ENCODE results near the gene OR51B5.
A peak's percentile ranks its signal among the peaks of the same experiment; 100 is the strongest.

GRCh38 chr11:5369789-5370188, 26.5 kb upstream of the OR51B5 start:
- TF ChIP-seq CTCF (conservative IDR thresholded peaks at IDR 0.05; ENCODE audit: low read depth, low read length): peak; percentile 87
- peak; percentile 96 for TF ChIP-seq RAD21 (IDR thresholded peaks at IDR 0.05; ENCODE audit: low read length)
- 0 out of 2 replicates have a peak, but pooled peaks have one; percentile 46 for TF ChIP-seq POLR2A (IDR thresholded peaks at IDR 0.05; ENCODE audit: low read depth, low read length)
- peak; percentile 97 for TF ChIP-seq SMC3 (IDR thresholded peaks at IDR 0.05; ENCODE audit: low read depth, low read length)
- TF ChIP-seq MAFK (IDR thresholded peaks at IDR 0.05; ENCODE audit: low read depth, low read length): peak; percentile 57; the same call in 1 of the 2 replicates
- no peak for TF ChIP-seq RFX5 (IDR thresholded peaks at IDR 0.05; ENCODE audit: low read depth, low read length)
- no peak for TF ChIP-seq USF2 (IDR thresholded peaks at IDR 0.05; ENCODE audit: low read depth, low read length)
- TF ChIP-seq MAZ (IDR thresholded peaks at IDR 0.05; ENCODE audit: borderline replicate concordance, low read depth, low read length): peak; percentile 34; the same call in 1 of the 2 replicates
- no peak for TF ChIP-seq MXI1 (IDR thresholded peaks at IDR 0.05; ENCODE audit: borderline replicate concordance, low read depth, low read length)
- TF ChIP-seq CEBPB (IDR thresholded peaks at IDR 0.05; ENCODE audit: low read depth, low read length): no peak
- no peak for TF ChIP-seq CHD1 (IDR thresholded peaks at IDR 0.05; ENCODE audit: low read depth, low read length)
- TF ChIP-seq RCOR1 (IDR thresholded peaks at IDR 0.05; ENCODE audit: insufficient replicate concordance, low read length): no peak
- no peak for TF ChIP-seq FOS (IDR thresholded peaks at IDR 0.05; ENCODE audit: low read depth, low read length)
- TF ChIP-seq BHLHE40 (IDR thresholded peaks at IDR 0.05; ENCODE audit: low read depth, low read length): no peak
